GM12872 (cell line): ENCODE results near the gene SPRTN.

Source experiments
- CTCF ChIP-seq: IDR thresholded peaks from 3 replicates; pipeline ENCODE4 v1.5.1; 2011; ENCODE audit warnings: low read depth, mild to moderate bottlenecking, low read length, moderate library complexity; ENCODE audit not compliant: insufficient read depth

SPRTN gene

DNA sequence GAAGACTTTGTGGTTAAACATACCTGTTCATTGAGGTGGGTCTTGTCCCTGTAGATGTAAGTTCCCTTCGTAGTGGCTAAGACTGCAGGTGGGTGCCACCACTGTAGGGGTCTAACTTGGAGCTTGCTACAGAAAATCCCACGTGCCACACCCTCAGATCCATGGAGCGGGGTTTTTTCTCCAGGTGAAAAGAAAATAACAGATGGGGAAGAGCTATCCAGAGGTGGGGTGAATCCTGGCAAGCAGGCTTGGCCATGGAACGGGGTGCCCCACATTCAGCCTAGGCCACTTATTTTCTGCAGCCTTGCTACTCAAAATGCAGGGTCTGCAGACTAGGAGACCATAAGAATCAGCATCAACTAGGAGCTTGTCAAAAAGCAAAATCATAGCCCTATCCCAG lies 24.4 kb upstream of the SPRTN start:
- TF ChIP-seq CTCF: no peak

- peak; percentile 83 for TF ChIP-seq CTCF
Measured at GRCh38 chr1:231315887-231316286, 22.2 kb upstream of the SPRTN start.

- no peak for TF ChIP-seq CTCF
Measured at GRCh38 chr1:231317306-231318014, 20.6 kb upstream of the SPRTN start.

GRCh38 chr1:231318015-231318355 lies 20.1 kb upstream of the SPRTN start:
- TF ChIP-seq CTCF: no peak

- no peak for TF ChIP-seq CTCF
Measured at GRCh38 chr1:231318568-231318967, 19.5 kb upstream of the SPRTN start.

- no peak for TF ChIP-seq CTCF
Measured at GRCh38 chr1:231319080-231319479, 19.0 kb upstream of the SPRTN start.

DNA sequence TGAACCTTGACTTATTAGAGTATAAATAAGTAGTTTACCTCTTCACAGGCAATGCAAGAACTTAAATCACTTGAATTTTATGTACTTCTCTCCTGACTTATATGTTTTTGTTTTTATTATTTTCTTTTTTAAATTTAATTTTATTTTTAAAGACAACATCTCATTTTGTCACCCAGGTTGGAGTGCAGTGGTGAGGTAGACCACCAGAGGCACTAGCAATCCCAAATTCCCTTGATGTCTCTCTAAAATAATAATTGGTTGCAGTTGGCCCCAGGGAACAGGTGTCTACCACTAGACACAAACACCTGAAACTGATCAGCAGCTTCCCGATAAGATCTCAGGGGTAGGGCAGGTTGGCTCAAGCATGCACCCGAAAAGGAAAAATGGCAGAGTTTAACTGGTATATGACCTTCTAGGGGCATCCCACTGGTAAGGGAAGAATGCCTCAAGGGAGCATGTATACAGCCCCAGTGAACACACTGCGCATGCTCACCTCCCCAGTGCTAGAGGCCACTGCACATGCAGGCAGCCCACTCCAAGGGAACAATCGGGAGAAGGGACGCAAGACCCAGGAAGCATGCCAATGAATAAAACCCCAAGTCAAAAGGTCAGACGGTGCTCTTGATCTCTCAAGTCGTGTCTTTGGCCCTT lies 15.1 kb upstream of the SPRTN start:
- TF ChIP-seq CTCF: peak; percentile 30; the same call in 1 of the 3 replicates
